ENCODE measurements around the gene CORO1C. TPM values are rescaled to one million over a fixed set of nuclear protein-coding genes. Genes with fewer than 3 reads are reported as not detected.

The CORO1C gene
- total RNA-seq, 1 donor = 261 TPM

- peaks cover 36% of the 10 kb centered on the region for H3K79me2 ChIP-seq (ENCODE audit: insufficient read depth, low read length)
- TF ChIP-seq, protein P1, sequence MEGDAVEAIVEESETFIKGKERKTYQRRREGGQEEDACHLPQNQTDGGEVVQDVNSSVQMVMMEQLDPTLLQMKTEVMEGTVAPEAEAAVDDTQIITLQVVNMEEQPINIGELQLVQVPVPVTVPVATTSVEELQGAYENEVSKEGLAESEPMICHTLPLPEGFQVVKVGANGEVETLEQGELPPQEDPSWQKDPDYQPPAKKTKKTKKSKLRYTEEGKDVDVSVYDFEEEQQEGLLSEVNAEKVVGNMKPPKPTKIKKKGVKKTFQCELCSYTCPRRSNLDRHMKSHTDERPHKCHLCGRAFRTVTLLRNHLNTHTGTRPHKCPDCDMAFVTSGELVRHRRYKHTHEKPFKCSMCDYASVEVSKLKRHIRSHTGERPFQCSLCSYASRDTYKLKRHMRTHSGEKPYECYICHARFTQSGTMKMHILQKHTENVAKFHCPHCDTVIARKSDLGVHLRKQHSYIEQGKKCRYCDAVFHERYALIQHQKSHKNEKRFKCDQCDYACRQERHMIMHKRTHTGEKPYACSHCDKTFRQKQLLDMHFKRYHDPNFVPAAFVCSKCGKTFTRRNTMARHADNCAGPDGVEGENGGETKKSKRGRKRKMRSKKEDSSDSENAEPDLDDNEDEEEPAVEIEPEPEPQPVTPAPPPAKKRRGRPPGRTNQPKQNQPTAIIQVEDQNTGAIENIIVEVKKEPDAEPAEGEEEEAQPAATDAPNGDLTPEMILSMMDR (IDR thresholded peaks at IDR 0.05; ENCODE audit: extremely low read depth, low read depth, low read length) = no peak
- no peak for DNase-seq (ENCODE audit: insufficient read length, low spot score, missing footprints)
- no peaks in the 10 kb centered on the region for H3K9me3 ChIP-seq (ENCODE audit: low read depth, low read length)
- peaks cover 57% of the 10 kb centered on the region for H3K36me3 ChIP-seq (ENCODE audit: insufficient read depth, low read length)
- H3K4me2 ChIP-seq (ENCODE audit: insufficient read depth, low read length) = no peak overlapping the region
- peaks cover 23% of the 10 kb centered on the region for H4K20me1 ChIP-seq (ENCODE audit: insufficient read depth, low read length)
- H3K27me3 ChIP-seq (ENCODE audit: insufficient read depth, low read length) = no peaks in the 10 kb centered on the region
- no peak overlapping the region for H3K4me3 ChIP-seq (ENCODE audit: insufficient read depth, low read length)
- peaks cover 56% of the 10 kb centered on the region for H3K4me1 ChIP-seq (ENCODE audit: insufficient read depth, low read length)
- H3K27ac ChIP-seq (ENCODE audit: low read depth, low read length) = no peak overlapping the region
- no peak overlapping the region for H2AFZ ChIP-seq (ENCODE audit: low read length)
Observed at GRCh38 chr12:108645686-108646599, 85.4 kb downstream of the CORO1C start.

DNA sequence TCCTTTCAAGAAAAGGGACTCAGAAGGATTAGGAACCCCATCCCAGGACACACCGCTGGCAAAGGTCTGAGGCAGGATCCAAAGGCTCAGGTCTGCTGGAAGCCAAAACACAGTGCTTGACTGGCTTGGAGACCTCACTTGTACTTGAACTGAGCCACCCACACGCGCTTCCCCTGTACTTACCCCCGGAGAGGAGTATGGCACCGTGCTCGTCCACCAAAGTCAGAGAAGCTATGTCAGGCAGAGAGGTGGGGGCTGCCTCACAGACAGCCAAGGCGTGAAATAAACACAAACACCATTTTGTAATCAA is 86.6 kb downstream of the CORO1C start:
- H3K79me2 ChIP-seq (ENCODE audit: insufficient read depth, low read length) = peaks cover 31% of the 10 kb centered on the region
- H4K20me1 ChIP-seq (ENCODE audit: insufficient read depth, low read length) = peaks cover 23% of the 10 kb centered on the region
- TF ChIP-seq, protein P1 (IDR thresholded peaks at IDR 0.05; ENCODE audit: extremely low read depth, low read depth, low read length) = no peak
- H3K36me3 ChIP-seq (ENCODE audit: insufficient read depth, low read length) = peaks cover 48% of the 10 kb centered on the region
- peaks cover 47% of the 10 kb centered on the region for H3K4me1 ChIP-seq (ENCODE audit: insufficient read depth, low read length)
- no peak overlapping the region for H3K27ac ChIP-seq (ENCODE audit: low read depth, low read length)
- no peak overlapping the region for H3K4me2 ChIP-seq (ENCODE audit: insufficient read depth, low read length)
- no peak overlapping the region for H2AFZ ChIP-seq (ENCODE audit: low read length)
- no peak overlapping the region for H3K4me3 ChIP-seq (ENCODE audit: insufficient read depth, low read length)
- H3K9me3 ChIP-seq (ENCODE audit: low read depth, low read length) = no peaks in the 10 kb centered on the region
- DNase-seq (ENCODE audit: insufficient read length, low spot score, missing footprints) = no peak
- no peaks in the 10 kb centered on the region for H3K27me3 ChIP-seq (ENCODE audit: insufficient read depth, low read length)

GRCh38 chr12:108643941-108644810 is 87.1 kb downstream of the CORO1C start:
- DNase-seq (ENCODE audit: insufficient read length, low spot score, missing footprints) = peak; percentile 85
- Histone ChIP-seq H3K4me1 (ENCODE audit: insufficient read depth, low read length) (peaks cover 41% of the 10 kb centered on the region), H3K9me3 (ENCODE audit: low read depth, low read length) (no peaks in the 10 kb centered on the region), H3K27me3 (ENCODE audit: insufficient read depth, low read length) (no peaks in the 10 kb centered on the region), H3K79me2 (ENCODE audit: insufficient read depth, low read length) (peaks cover 31% of the 10 kb centered on the region), H3K4me3 (ENCODE audit: insufficient read depth, low read length) (no peak overlapping the region), H3K4me2 (ENCODE audit: insufficient read depth, low read length) (peak overlapping the region; percentile 8), H3K27ac (ENCODE audit: low read depth, low read length) (peak overlapping the region; percentile 2), H4K20me1 (ENCODE audit: insufficient read depth, low read length) (peaks cover 26% of the 10 kb centered on the region), H2AFZ (ENCODE audit: low read length) (no peak overlapping the region), H3K36me3 (ENCODE audit: insufficient read depth, low read length) (peaks cover 48% of the 10 kb centered on the region)
- TF ChIP-seq, protein P1 (IDR thresholded peaks at IDR 0.05; ENCODE audit: extremely low read depth, low read depth, low read length) = no peak

Data from osteoblast (primary cell).